Esophagus squamous epithelium (tissue), 4 donors: ENCODE data around the gene ATP5F1D.

Experiments used
- CTCF ChIP-seq, 6 experiments: fragments of 450-650 bp in 4 of 6; fragments of 200-600 bp in 2 of 6; sonication (generic) in 2 of 6; IDR thresholded peaks; one replicate each; pipeline ENCODE4 v1.5.1; 2016 to 2019; ENCODE audit warnings: antibody characterized with exemption in 6 of 6, mild to moderate bottlenecking in 4 of 6, moderate library complexity in 4 of 6
- POLR2A ChIP-seq, 4 donors: fragments of 450-650 bp; IDR thresholded peaks; one replicate each; pipeline ENCODE4 v1.6.1; 2017; ENCODE audit warnings: antibody characterized with exemption in 4 of 4, mild to moderate bottlenecking in 4 of 4, moderate library complexity in 3 of 4

GRCh38 chr19:1252821-1253513 is 11.4 kb downstream of the ATP5F1D start:
- TF ChIP-seq CTCF (IDR thresholded peaks at IDR 0.05): peak in 2 of 6 experiments; percentile 15 to 34
- TF ChIP-seq POLR2A (IDR thresholded peaks at IDR 0.05): peak in 1 of 4 donors; percentile 20
